GM19035 (cell line): ENCODE data around the gene EMC9.

Source experiments
- ATAC-seq: cut with Tn5 transposase; IDR thresholded peaks from one replicate; pipeline ENCODE4 v1.9.1; 2021; ENCODE audit not compliant: unreplicated experiment

The EMC9 gene

GRCh38 chr14:24092505-24093206 is 48.7 kb downstream of the EMC9 start:
- ATAC-seq: no peak

DNA sequence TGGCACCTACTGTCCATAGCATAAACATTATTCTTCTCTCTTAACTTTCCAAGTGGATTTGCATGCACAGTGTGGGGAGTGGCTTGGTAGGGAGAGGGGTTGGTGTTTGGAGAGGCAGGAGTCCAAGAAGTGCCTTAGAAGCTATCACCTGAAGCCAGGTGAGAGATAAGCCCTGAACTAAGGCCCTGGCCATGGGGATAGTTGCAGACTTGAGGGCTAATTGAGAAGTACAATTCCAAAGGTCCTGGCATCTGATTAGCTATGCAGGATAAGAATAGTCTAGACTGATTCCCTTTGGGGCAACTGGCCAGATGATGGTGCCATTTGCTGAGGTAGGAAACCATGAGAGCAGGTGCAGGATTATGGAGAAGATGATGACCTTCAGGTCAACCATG is 49.3 kb downstream of the EMC9 start:
- no peak for ATAC-seq

DNA sequence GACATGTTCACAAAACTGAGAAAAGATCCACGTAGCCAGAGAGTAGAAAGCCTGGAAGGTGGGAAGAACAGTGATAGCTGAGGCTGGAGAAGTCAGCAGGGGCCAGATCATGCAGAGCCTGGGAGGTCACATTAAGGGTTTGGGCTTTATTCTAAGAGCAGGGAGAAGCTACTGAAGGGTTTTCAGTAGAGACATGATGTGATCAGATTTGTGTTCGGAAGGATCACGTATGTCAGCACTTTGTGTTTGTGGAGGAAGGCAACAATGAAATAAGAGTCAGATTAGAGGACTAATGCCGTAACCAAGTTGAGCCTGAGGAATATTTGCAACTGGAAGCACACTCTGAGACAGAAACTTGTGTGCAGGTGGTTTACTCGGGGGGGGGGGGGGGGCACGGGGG is 51.5 kb downstream of the EMC9 start:
- ATAC-seq: no peak
